ENCODE measurements around the gene MMP24.
"Not testable (repeated sequence)": the region's sequence is repeated elsewhere in the genome, so short reads cannot be mapped to it uniquely, and the experiment has no call there.

The MMP24 gene

GRCh38 chr20:35311822-35312221 lies 85.3 kb downstream of the MMP24 start:
- DNase-seq (ENCODE audit: low read depth), result no peak

GRCh38 chr20:35312318-35312717 lies 85.8 kb downstream of the MMP24 start:
- no peak for DNase-seq (ENCODE audit: low read depth)

- no peak for DNase-seq (ENCODE audit: low read depth)
Observed at GRCh38 chr20:35314816-35315631, 88.5 kb downstream of the MMP24 start.

- not testable (repeated sequence) for DNase-seq (ENCODE audit: low read depth)
Observed at GRCh38 chr20:35315632-35316020, 89.1 kb downstream of the MMP24 start.

- no peak for DNase-seq (ENCODE audit: low read depth)
Observed at GRCh38 chr20:35316086-35316485, 89.6 kb downstream of the MMP24 start.

- DNase-seq (ENCODE audit: low read depth), result no peak
Observed at GRCh38 chr20:35317416-35318210, 91.1 kb downstream of the MMP24 start.

GRCh38 chr20:35318502-35319157 lies 92.1 kb downstream of the MMP24 start:
- DNase-seq (ENCODE audit: low read depth), result no peak

- DNase-seq (ENCODE audit: low read depth), result no peak
Observed at GRCh38 chr20:35319192-35319870, 92.8 kb downstream of the MMP24 start.

GRCh38 chr20:35319871-35320197 lies 93.3 kb downstream of the MMP24 start:
- no peak for DNase-seq (ENCODE audit: low read depth)

- DNase-seq (ENCODE audit: low read depth), result no peak
Observed at GRCh38 chr20:35320396-35321126, 94.1 kb downstream of the MMP24 start.

GRCh38 chr20:35325401-35325800 lies 98.9 kb downstream of the MMP24 start:
- no peak for DNase-seq (ENCODE audit: low read depth)

- DNase-seq (ENCODE audit: low read depth), result no peak
Observed at GRCh38 chr20:35326021-35326739, 99.7 kb downstream of the MMP24 start.

Measured in T-helper 22 cell (primary cell).